BE2C (cell line): Measurements from ENCODE around the gene MYH11.

Source experiments
- DNase-seq: peaks from one replicate; pipeline ENCODE4 v3.0.0-alpha.2; 2020
- H3K27me3 ChIP-seq: fragments of 250-450 bp; sonication (Bioruptor Pico); 2 replicates; pipeline ENCODE4 v1.5.1; 2020; ENCODE audit warnings: mild to moderate bottlenecking
- H3K36me3 ChIP-seq: fragments of 250-450 bp; sonication (Bioruptor Pico); 2 replicates; pipeline ENCODE4 v1.5.1; 2020; ENCODE audit warnings: mild to moderate bottlenecking
- H3K4me1 ChIP-seq: fragments of 250-450 bp; sonication (Bioruptor Pico); 2 replicates; pipeline ENCODE4 v1.5.1; 2020
- H3K4me3 ChIP-seq: 2 replicates; pipeline ENCODE4 v1.5.1; 2011; ENCODE audit warnings: low read depth, low read length
- H3K9me3 ChIP-seq: fragments of 250-450 bp; sonication (Bioruptor Pico); 2 replicates; pipeline ENCODE4 v1.5.1; 2020
- CTCF ChIP-seq: IDR thresholded peaks from 2 replicates; pipeline ENCODE4 v1.5.1; 2012; ENCODE audit warnings: mild to moderate bottlenecking, low read depth, low read length

Gene MYH11

DNA sequence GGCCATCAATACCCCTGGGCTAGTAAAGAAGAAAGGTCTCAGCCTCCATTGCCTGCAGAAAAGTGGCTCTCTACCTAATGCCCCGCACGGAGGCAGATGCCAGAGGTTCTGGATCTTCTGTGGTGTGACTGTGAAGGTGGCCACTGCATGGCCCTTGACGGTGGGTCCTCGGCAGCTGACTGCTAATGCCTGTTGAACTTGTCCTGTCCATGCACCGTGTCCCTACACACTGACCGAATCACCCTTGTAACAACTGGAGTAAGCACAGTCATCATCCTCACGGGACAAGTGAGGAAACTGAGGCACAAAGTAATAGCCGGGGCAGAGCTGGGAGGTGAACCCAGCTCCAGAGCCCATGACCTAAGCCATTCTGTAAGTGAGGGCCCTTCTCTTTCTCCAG, 48.8 kb downstream of the MYH11 start:
- Histone ChIP-seq H3K27me3 (no peaks in the 10 kb centered on the region), H3K9me3 (no peaks in the 10 kb centered on the region), H3K4me3 (no peak overlapping the region), H3K36me3 (no peaks in the 10 kb centered on the region), H3K4me1 (no peaks in the 10 kb centered on the region)
- DNase-seq: no peak
- TF ChIP-seq CTCF: no peak

DNA sequence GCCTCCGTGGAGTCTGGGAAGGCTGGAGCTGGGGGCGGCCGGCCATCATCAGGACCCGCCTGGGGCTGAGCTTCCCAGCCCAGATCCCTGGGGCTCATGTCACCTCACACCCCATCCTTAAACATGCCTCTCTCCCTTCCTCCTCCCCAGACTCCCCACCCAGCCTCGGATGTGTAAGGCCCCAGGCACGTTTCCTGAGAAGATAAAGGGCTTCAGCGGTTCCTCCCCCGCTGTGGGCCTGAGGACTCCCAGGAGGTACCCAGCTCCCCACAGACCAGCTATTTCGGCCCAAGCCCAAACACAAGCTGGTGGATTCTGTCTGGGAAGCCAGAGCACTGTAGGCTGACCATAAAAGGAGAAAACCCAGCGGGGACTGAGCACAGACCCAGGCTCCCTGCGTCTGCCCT, 49.2 kb downstream of the MYH11 start:
- H3K27me3 ChIP-seq: no peaks in the 10 kb centered on the region
- H3K4me1 ChIP-seq: no peaks in the 10 kb centered on the region
- H3K4me3 ChIP-seq: no peak overlapping the region
- TF ChIP-seq CTCF: no peak
- DNase-seq: no peak
- H3K9me3 ChIP-seq: no peaks in the 10 kb centered on the region
- no peaks in the 10 kb centered on the region for H3K36me3 ChIP-seq

DNA sequence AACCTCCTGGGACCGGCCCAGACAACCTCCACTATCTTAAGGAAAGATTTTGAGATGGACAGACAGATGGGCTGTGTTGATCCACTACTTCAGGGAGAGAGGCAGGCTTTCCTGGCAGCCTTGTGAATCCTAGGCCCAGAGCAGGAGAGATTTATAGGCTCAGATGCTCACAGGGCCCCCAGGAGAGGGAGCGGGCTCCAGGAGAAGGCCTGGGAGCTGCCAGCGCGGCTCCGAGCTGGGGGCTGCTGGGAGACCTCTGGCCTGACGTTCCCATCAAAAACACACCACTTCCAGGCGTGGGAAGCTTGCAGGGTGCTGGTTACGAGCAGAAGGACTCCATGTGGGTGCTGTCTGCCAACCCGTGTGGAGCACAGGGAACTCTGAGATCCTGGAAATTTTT, 53.2 kb downstream of the MYH11 start:
- Histone ChIP-seq H3K4me3 (no peak overlapping the region), H3K9me3 (no peaks in the 10 kb centered on the region), H3K27me3 (no peaks in the 10 kb centered on the region), H3K4me1 (no peaks in the 10 kb centered on the region), H3K36me3 (no peaks in the 10 kb centered on the region)
- DNase-seq: no peak
- TF ChIP-seq CTCF: no peak

DNA sequence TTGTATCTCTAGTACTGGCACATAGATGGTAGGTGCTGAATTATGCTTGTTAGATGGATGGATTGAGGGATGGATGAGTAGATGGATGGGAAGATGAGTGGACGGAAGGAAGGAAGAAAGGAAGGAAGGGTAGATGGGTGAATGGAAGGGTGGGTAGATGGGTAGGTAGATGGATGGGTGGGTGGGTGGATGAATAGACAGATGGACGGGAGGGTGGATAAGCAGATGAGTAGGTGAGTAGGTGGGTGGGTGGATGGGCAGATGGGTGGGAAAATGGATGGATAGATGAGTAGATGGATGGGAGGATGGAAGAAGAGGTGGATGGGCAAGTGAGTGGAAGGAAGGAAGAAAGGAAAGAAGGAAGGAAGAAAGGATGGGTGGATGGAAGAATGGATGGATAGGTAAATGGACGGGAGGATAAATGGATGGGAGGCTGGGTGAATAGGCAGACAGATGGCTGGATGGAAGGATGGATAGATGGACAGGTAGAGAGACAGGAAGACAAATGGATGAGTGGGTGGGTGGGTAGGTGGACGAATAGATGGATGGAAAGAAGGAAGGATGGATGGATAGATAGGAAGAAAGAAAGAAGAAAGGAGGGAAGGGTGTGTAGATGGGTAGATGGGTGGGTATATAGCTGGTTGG, 56.9 kb downstream of the MYH11 start:
- Histone ChIP-seq H3K27me3 (no peaks in the 10 kb centered on the region), H3K4me1 (no peaks in the 10 kb centered on the region)
- no peak for TF ChIP-seq CTCF

GRCh38 chr16:15798671-15799070, 58.2 kb downstream of the MYH11 start:
- no peaks in the 10 kb centered on the region for H3K4me1 ChIP-seq
- no peak for DNase-seq
- no peaks in the 10 kb centered on the region for H3K27me3 ChIP-seq
- no peaks in the 10 kb centered on the region for H3K36me3 ChIP-seq
- no peaks in the 10 kb centered on the region for H3K9me3 ChIP-seq
- no peak overlapping the region for H3K4me3 ChIP-seq
- no peak for TF ChIP-seq CTCF

More for the DNA sequence above, 56.9 kb downstream of the MYH11 start:
- H3K36me3 ChIP-seq: no peaks in the 10 kb centered on the region
- no peak for DNase-seq
- no peaks in the 10 kb centered on the region for H3K9me3 ChIP-seq
- H3K4me3 ChIP-seq: no peak overlapping the region

DNA sequence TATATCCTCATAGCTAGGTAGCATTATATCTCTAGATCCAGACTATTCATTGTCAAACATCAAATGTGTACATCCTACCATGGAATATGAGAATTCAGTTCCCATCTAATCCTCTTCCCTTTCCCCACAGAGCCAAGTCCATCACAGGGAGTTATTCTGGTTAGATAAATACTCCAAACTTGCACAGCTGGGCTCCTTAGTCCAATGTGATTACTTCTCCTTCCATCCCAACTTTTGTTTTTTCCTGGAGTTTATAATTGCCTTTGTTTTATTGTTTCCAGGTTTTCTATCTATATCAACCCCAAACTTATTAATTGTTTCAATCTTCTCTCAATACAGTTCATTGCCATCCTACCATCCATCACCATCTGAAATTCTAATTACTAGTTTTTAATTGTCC, 59.9 kb downstream of the MYH11 start:
- Histone ChIP-seq H3K4me3 (no peak overlapping the region), H3K9me3 (no peaks in the 10 kb centered on the region), H3K4me1 (no peaks in the 10 kb centered on the region), H3K27me3 (no peaks in the 10 kb centered on the region), H3K36me3 (no peaks in the 10 kb centered on the region)
- TF ChIP-seq CTCF: no peak
- DNase-seq: no peak
